SU-DHL-6 (cell line): ENCODE data around the gene NUTM1.

Experiments
- CTCF ChIP-seq: fragments of 200-600 bp; sonication (generic); IDR thresholded peaks from one replicate; pipeline ENCODE4 v1.5.1; 2017; ENCODE audit warnings: antibody characterized with exemption, mild to moderate bottlenecking, low read length, moderate library complexity; ENCODE audit not compliant: insufficient read depth, poor library complexity, severe bottlenecking
- EZH2phosphoT487 ChIP-seq: fragments of 200-600 bp; sonication (generic), shearing (Covaris generic); conservative IDR thresholded peaks from 2 replicates; pipeline ENCODE4 v1.6.1; 2018; ENCODE audit warnings: mild to moderate bottlenecking, antibody characterized with exemption, low read length, moderate library complexity, mixed read lengths

GRCh38 chr15:34365836-34366235 lies 22.7 kb downstream of the NUTM1 start:
- no peak for TF ChIP-seq CTCF
- no peak for TF ChIP-seq EZH2phosphoT487
